ENCODE data around the gene SRGAP3. TPM values are rescaled to one million over a fixed set of nuclear protein-coding genes. Genes with fewer than 3 reads are reported as not detected.

Gene SRGAP3
- total RNA-seq, 1 experiment from 2014 or later: 0.69 TPM

GRCh38 chr3:9041626-9042025, 207.8 kb downstream of the SRGAP3 start:
- Histone ChIP-seq H3K9me3 (ENCODE audit: low read depth, low read length, poor library complexity, severe bottlenecking) (no peaks in the 10 kb centered on the region), H3K4me3 (ENCODE audit: low read depth, low read length, poor library complexity, severe bottlenecking) (no peak overlapping the region), H3K27me3 (replicated peaks; ENCODE audit: insufficient read depth, low read depth, low read length, poor library complexity) (peaks cover 23% of the 10 kb centered on the region), H3K36me3 (ENCODE audit: insufficient read depth, low read length, poor library complexity, severe bottlenecking) (no peaks in the 10 kb centered on the region), H3K27ac (ENCODE audit: low read depth, low read length, poor library complexity, severe bottlenecking) (no peak overlapping the region), H3K4me1 (ENCODE audit: insufficient read depth, low read length, poor library complexity, severe bottlenecking) (no peaks in the 10 kb centered on the region)
- TF ChIP-seq EZH2 (IDR thresholded peaks at IDR 0.05; ENCODE audit: borderline replicate concordance, low read depth, low read length, poor library complexity, severe bottlenecking) (no peak), CTCF (conservative IDR thresholded peaks at IDR 0.05; ENCODE audit: low read depth, low read length) (no peak)
- DNase-seq (ENCODE audit: low spot score): no peak
- no TSS peak for BruUV-seq (replicated peaks)
- ChIA-PET POLR2A (ENCODE audit: low non-redundant PET) (no interaction called here), CTCF (no interaction called here)
- intact Hi-C loops (cut with micrococcal nuclease; ENCODE audit: unreplicated experiment): no loop called here

- no peak overlapping the region for H3K4me3 ChIP-seq (ENCODE audit: low read depth, low read length, poor library complexity, severe bottlenecking)
- H3K4me1 ChIP-seq (ENCODE audit: insufficient read depth, low read length, poor library complexity, severe bottlenecking): no peaks in the 10 kb centered on the region
- H3K27me3 ChIP-seq (replicated peaks; ENCODE audit: insufficient read depth, low read depth, low read length, poor library complexity): peaks cover 23% of the 10 kb centered on the region
- TF ChIP-seq EZH2 (IDR thresholded peaks at IDR 0.05; ENCODE audit: borderline replicate concordance, low read depth, low read length, poor library complexity, severe bottlenecking): no peak
- CTCF ChIA-PET: no interaction called here
- no peak for DNase-seq (ENCODE audit: low spot score)
- POLR2A ChIA-PET (ENCODE audit: low non-redundant PET): no interaction called here
- H3K36me3 ChIP-seq (ENCODE audit: insufficient read depth, low read length, poor library complexity, severe bottlenecking): no peaks in the 10 kb centered on the region
- intact Hi-C loops (cut with micrococcal nuclease; ENCODE audit: unreplicated experiment): no loop called here
- H3K9me3 ChIP-seq (ENCODE audit: low read depth, low read length, poor library complexity, severe bottlenecking): no peaks in the 10 kb centered on the region
- H3K27ac ChIP-seq (ENCODE audit: low read depth, low read length, poor library complexity, severe bottlenecking): no peak overlapping the region
- no TSS peak for BruUV-seq (replicated peaks)
These were observed 208.4 kb downstream of the SRGAP3 start for GRCh38 chr3:9040996-9041395.

GRCh38 chr3:9037144-9037711, 212.2 kb downstream of the SRGAP3 start:
- Histone ChIP-seq H3K9me3 (ENCODE audit: low read depth, low read length, poor library complexity, severe bottlenecking) (no peaks in the 10 kb centered on the region), H3K4me3 (ENCODE audit: low read depth, low read length, poor library complexity, severe bottlenecking) (no peak overlapping the region), H3K36me3 (ENCODE audit: insufficient read depth, low read length, poor library complexity, severe bottlenecking) (no peaks in the 10 kb centered on the region), H3K4me1 (ENCODE audit: insufficient read depth, low read length, poor library complexity, severe bottlenecking) (no peaks in the 10 kb centered on the region), H3K27me3 (replicated peaks; ENCODE audit: insufficient read depth, low read depth, low read length, poor library complexity) (peaks cover 19% of the 10 kb centered on the region), H3K27ac (ENCODE audit: low read depth, low read length, poor library complexity, severe bottlenecking) (no peak overlapping the region)
- ChIA-PET POLR2A (ENCODE audit: low non-redundant PET) (no interaction called here), CTCF (no interaction called here)
- intact Hi-C loops (cut with micrococcal nuclease; ENCODE audit: unreplicated experiment): no loop called here
- no peak for DNase-seq (ENCODE audit: low spot score)
- BruUV-seq (replicated peaks): no TSS peak
- TF ChIP-seq EZH2 (IDR thresholded peaks at IDR 0.05; ENCODE audit: borderline replicate concordance, low read depth, low read length, poor library complexity, severe bottlenecking) (no peak), CTCF (conservative IDR thresholded peaks at IDR 0.05; ENCODE audit: low read depth, low read length) (no peak)

Data from A673 (cell line).